Ishikawa (cell line): ENCODE data around the gene SAMSN1.

Source experiments
- CEBPB ChIP-seq: IDR thresholded peaks from 2 replicates; pipeline ENCODE4 v1.6.1; 2012
- CREB1 ChIP-seq: IDR thresholded peaks from 2 replicates; pipeline ENCODE4 v1.6.1; 2012; ENCODE audit warnings: low read depth
- EGR1 ChIP-seq: IDR thresholded peaks from 2 replicates; pipeline ENCODE4 v1.6.1; 2012
- EP300 ChIP-seq: IDR thresholded peaks from 2 replicates; pipeline ENCODE4 v1.6.1; 2012; ENCODE audit warnings: borderline replicate concordance
- FOXM1 ChIP-seq: IDR thresholded peaks from 2 replicates; pipeline ENCODE4 v1.6.1; 2012; ENCODE audit warnings: low read depth, borderline replicate concordance
- NFIC ChIP-seq: IDR thresholded peaks from 2 replicates; pipeline ENCODE4 v1.6.1; 2012
- RAD21 ChIP-seq: IDR thresholded peaks from 2 replicates; pipeline ENCODE4 v1.6.1; 2012; ENCODE audit warnings: low read depth
- TAF1 ChIP-seq: IDR thresholded peaks from 2 replicates; pipeline ENCODE4 v1.6.1; 2012; ENCODE audit warnings: low read depth, mild to moderate bottlenecking
- TCF12 ChIP-seq: IDR thresholded peaks from 2 replicates; pipeline ENCODE4 v1.6.1; 2012; ENCODE audit warnings: low read depth
- TEAD4 ChIP-seq: IDR thresholded peaks from 2 replicates; pipeline ENCODE4 v1.6.1; 2012
- YY1 ChIP-seq: IDR thresholded peaks from 2 replicates; pipeline ENCODE4 v1.6.1; 2012; ENCODE audit warnings: low read depth
- ZBTB7A ChIP-seq: IDR thresholded peaks from 2 replicates; pipeline ENCODE4 v1.6.1; 2012; ENCODE audit warnings: low read depth
- TF ChIP-seq, protein P1 (sequence below): IDR thresholded peaks from 2 replicates; pipeline ENCODE4 v1.6.1; 2012
- TF ChIP-seq, protein P2 (sequence below): IDR thresholded peaks from 2 replicates; pipeline ENCODE4 v1.6.1; 2012
- TF ChIP-seq, protein P3 (sequence below): IDR thresholded peaks from 2 replicates; pipeline ENCODE4 v1.6.1; 2012; ENCODE audit warnings: low read depth, mild to moderate bottlenecking

Gene SAMSN1

DNA sequence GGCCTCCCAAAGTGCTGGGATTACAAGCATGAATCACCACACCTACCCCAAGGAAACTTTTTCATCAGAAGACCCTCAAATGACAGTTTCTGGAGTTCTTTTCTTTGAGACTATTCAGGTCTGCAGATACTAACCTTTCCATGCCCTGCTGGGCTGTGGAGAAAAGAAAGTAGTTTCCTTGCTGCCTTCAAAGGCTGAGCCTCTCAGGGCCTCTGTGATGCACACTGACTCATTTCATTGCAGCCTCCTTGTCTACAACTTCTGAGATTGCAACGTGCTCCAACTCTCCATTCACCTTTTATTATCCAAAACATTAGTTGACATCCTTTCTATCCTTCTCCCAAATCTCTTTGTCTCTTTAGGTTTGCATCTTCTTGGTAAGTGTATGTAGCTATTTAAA, 8.8 kb upstream of the SAMSN1 start:
- TF ChIP-seq EGR1 (no peak), CEBPB (no peak), TEAD4 (no peak), ZBTB7A (no peak), EP300 (no peak)

DNA sequence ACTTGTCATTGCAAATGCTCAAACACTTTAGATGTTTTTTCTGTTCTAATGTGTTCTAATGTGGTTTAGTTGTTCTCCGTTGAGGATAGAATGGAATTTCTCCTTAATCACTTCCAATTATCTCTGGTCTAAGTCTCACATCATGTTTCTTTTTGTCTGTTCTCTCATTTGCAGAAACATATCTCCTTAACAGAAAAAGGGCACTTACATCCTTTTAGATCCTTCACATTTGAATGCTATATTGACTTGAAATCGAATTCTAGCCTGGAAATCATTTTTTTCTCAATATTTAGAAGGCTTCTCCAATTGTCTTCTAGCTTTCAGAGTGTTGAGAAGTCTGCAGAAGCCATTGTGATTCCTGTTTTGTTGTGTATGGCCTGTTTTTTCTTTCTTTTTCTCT, 7.3 kb upstream of the SAMSN1 start:
- TF ChIP-seq, protein P1, sequence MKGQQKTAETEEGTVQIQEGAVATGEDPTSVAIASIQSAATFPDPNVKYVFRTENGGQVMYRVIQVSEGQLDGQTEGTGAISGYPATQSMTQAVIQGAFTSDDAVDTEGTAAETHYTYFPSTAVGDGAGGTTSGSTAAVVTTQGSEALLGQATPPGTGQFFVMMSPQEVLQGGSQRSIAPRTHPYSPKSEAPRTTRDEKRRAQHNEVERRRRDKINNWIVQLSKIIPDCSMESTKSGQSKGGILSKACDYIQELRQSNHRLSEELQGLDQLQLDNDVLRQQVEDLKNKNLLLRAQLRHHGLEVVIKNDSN = no peak
- no peak for TF ChIP-seq TAF1
- TF ChIP-seq, protein P2, sequence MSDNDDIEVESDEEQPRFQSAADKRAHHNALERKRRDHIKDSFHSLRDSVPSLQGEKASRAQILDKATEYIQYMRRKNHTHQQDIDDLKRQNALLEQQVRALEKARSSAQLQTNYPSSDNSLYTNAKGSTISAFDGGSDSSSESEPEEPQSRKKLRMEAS = no peak

DNA sequence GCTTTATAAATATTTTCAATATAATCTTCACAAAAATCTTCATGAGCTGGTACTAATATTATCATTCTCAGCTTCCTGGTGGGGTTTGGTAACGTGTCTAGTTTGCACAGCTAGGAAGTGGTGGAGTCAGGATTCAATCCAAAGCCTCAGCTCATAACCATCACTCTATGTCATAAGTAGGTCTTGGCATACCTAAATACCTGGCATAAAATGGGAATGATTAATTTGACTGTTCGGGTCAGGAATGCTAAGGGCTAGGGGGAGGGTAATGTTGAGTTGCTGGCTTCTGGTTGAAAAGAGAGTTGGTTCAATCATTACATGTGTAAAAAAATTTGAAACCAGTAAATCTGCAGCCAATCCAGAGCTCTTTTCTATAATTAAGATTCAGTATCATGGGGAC, 5.6 kb upstream of the SAMSN1 start:
- no peak for TF ChIP-seq TCF12

DNA sequence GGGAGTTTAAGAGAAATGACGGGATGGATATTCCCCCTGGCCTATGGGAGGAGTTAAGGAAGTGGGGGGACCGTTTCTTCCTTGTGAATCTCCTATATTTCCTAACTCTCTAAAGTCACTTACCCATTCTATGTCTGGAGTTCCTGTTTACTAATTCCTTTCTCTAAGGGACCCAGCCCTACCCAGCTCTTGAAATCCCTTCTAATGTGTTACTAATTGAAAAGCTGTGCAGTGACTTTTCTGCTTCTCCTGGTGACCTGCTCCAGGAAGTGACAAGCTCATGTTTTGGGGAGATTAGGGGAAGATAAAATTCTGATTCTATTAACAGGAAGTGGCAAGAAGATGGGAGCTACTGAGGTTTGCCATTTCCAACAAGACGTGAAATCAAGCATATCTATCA, 4.0 kb upstream of the SAMSN1 start:
- TF ChIP-seq YY1 (no peak), ZBTB7A (no peak), TEAD4 (no peak), RAD21 (no peak), EGR1 (no peak), FOXM1 (no peak), NFIC (no peak), TAF1 (no peak), CREB1 (no peak), CEBPB (no peak), EP300 (no peak), TCF12 (no peak)
- TF ChIP-seq, protein P2 = no peak
- TF ChIP-seq, protein P1 = no peak
- TF ChIP-seq, protein P3, sequence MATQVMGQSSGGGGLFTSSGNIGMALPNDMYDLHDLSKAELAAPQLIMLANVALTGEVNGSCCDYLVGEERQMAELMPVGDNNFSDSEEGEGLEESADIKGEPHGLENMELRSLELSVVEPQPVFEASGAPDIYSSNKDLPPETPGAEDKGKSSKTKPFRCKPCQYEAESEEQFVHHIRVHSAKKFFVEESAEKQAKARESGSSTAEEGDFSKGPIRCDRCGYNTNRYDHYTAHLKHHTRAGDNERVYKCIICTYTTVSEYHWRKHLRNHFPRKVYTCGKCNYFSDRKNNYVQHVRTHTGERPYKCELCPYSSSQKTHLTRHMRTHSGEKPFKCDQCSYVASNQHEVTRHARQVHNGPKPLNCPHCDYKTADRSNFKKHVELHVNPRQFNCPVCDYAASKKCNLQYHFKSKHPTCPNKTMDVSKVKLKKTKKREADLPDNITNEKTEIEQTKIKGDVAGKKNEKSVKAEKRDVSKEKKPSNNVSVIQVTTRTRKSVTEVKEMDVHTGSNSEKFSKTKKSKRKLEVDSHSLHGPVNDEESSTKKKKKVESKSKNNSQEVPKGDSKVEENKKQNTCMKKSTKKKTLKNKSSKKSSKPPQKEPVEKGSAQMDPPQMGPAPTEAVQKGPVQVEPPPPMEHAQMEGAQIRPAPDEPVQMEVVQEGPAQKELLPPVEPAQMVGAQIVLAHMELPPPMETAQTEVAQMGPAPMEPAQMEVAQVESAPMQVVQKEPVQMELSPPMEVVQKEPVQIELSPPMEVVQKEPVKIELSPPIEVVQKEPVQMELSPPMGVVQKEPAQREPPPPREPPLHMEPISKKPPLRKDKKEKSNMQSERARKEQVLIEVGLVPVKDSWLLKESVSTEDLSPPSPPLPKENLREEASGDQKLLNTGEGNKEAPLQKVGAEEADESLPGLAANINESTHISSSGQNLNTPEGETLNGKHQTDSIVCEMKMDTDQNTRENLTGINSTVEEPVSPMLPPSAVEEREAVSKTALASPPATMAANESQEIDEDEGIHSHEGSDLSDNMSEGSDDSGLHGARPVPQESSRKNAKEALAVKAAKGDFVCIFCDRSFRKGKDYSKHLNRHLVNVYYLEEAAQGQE = no peak

DNA sequence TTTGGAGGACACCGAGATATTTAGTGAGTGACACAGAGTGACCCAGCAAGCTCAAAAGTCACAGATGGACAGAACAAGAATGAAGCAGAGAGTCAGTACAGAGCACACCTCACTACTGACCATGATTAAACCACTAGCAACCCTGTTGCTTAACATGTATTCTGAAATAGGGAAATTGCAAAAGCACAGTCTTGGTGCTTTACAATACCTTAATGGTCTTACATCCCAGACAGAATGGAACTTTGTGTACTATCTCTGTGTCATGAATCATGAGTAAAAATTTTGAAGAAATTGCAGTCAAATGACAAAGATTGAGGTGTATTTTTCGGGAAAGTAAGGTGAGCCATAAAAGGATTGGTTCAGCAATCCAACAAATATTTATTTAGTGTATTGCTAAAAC, 2.7 kb upstream of the SAMSN1 start:
- TF ChIP-seq YY1 (no peak), CREB1 (no peak), EGR1 (no peak)
- TF ChIP-seq, protein P3 = no peak

DNA sequence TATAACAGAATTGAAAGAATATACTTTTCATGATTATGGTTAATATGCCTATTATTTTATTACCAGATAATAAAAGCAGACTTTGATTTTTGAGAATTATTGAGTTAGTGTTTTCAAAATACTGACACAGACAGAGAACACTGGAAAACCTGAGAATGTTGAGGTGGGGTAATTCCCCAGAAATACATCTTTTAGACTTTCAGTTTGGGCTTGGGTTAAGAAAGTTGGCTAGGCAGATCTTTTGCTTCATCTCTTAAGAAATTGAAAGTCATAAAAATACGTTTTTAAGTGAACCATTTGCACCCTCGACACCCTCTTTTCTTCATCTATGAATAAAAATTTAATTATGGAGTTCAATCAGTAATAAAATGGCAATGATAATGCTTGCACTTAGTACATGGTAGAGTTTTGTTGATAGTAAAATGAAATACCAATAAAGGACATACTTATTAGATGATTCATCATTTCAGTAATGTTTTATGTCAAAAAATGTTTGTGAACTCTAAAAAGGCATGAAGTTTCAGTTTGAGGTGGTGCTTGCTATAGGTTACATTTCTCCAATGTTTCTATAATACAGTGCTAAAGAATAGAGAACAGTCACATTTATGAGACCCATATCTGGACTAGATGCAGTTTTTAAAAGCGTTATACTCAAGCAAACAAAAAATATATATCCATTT, 1.9 kb upstream of the SAMSN1 start:
- TF ChIP-seq EP300 (no peak), NFIC (no peak), CREB1 (no peak), TEAD4 (no peak), FOXM1 (no peak), ZBTB7A (no peak), RAD21 (no peak)
- TF ChIP-seq, protein P1 = no peak
- TF ChIP-seq, protein P3 = no peak
